ENCODE measurements around the gene GLS. TPM values are rescaled to one million over a fixed set of nuclear protein-coding genes. Genes with fewer than 3 reads are reported as not detected.
"Not testable (repeated sequence)": the region's sequence is repeated elsewhere in the genome, so short reads cannot be mapped to it uniquely, and the experiment has no call there.

Gene GLS
- total RNA-seq, 2 experiments from 2014 or later = 136 to 242 TPM

DNA sequence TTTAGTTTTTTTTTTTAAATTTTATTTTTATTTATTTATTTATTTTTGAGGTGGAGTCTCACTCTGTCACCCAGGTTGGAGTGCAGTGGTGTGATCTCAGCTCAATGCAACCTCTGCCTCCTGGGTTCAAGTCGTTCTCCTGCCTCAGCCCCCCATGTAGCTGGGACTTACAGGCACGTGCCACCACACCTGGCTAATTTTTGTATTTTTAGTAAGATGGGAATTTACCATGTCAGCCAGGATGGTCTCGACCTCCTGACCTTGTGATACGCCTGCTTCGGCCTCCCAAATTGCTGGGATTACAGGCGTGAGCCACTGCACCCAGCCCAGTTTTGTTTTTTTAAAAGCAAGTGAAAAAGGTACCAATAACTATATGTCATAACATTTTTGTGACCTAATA, 5.2 kb downstream of the GLS start:
- Mint-ChIP-seq H3K36me3 (ENCODE audit: low read depth) (peaks cover 56% of the 10 kb centered on the region), H3K27ac (peak overlapping the region; percentile 61), H3K4me1 (peaks cover 53% of the 10 kb centered on the region), H3K4me3 (peak overlapping the region; percentile 57)
- ATAC-seq; H3K9me3 Mint-ChIP-seq (ENCODE audit: low read depth); intact Hi-C loops (cut with DNase I, micrococcal nuclease); H3K27me3 Mint-ChIP-seq; DNase-seq: not testable (repeated sequence)
- POLR2A ChIA-PET = interaction anchor here (1.2 kb wide), 1 partner anchor 102 kb away, joined by 3 read pairs; no protein-coding TSS in a partner anchor
- CTCF ChIA-PET = interaction anchor here (0.6 to 3.3 kb wide), 6 partner anchors 10 to 102 kb away, joined by 3 to 15 read pairs (median 4); no protein-coding TSS in a partner anchor

DNA sequence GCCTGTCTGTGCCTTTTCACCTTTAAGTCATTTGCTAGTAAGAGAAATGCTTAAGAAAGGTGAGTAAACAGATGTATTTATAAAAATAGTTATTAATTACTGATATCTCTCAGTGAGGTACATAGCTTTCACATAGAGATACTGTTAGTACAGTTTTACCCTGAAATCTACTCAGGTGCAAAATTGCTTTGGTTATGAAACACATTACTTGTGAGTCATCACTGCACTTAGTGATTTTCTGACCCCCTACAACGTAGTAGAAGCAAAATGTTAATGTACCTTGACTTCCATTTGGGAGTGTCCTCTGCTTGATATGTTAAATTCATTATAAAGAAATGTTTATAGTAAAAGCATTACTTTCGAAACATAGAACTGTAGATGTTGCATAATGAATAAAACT, 6.5 kb downstream of the GLS start:
- H3K4me3 Mint-ChIP-seq = no peak overlapping the region
- intact Hi-C loops (cut with DNase I, micrococcal nuclease) = no loop called here
- ChIA-PET POLR2A (interaction anchor here (0.5 to 1.1 kb wide), 2 partner anchors 145 to 353 kb away, joined by 3 read pairs; no protein-coding TSS in a partner anchor), CTCF (interaction anchor here (0.8 to 3.3 kb wide), 9 partner anchors 9 to 107 kb away, joined by 3 to 15 read pairs (median 5); no protein-coding TSS in a partner anchor)
- DNase-seq (no peak), ATAC-seq (peak; percentile 67)
- H3K27ac Mint-ChIP-seq = no peak overlapping the region
- H3K4me1 Mint-ChIP-seq = peaks cover 64% of the 10 kb centered on the region
- H3K27me3 Mint-ChIP-seq = no peaks in the 10 kb centered on the region
- no peaks in the 10 kb centered on the region for H3K9me3 Mint-ChIP-seq (ENCODE audit: low read depth)
- H3K36me3 Mint-ChIP-seq (ENCODE audit: low read depth) = peaks cover 62% of the 10 kb centered on the region

GRCh38 chr2:190888449-190888848, 7.8 kb downstream of the GLS start:
- ATAC-seq = no peak

DNA sequence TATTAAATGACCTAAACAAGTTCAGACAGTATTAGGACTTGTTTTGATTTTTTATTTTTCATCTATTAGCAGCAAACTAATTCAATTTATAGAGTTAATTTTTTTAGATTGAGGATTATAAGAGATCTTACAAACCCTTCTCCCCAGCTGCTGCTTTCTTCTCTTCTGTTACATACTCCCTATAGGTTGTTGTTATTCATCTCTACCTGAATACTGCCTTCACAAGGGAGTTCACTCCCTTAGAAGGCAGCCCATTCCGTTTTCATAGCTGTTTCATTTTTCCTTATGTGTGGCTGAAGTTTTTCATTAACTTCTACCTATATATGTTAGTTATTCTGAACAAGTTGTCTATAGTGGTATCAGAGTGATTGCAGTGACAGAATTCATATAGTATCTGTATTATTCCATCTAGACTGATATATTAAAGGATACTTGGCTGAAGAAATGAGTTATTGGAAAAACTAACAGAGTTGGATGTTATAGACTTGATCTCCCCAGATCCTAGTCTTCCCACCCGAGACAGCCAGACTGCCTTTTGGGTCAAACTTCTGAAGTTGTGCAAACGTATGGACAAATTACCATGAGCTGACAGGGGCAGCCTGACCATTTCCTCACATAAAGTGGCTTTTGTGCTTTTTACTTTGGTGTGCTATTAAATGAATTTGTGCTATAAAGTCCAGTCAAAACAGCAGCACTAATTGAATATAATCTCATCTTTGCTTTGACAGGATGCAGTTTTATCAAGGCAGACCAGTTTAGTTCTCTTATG, 8.7 kb downstream of the GLS start:
- Mint-ChIP-seq H3K36me3 (ENCODE audit: low read depth) (peaks cover 47% of the 10 kb centered on the region), H3K9me3 (ENCODE audit: low read depth) (no peaks in the 10 kb centered on the region), H3K27me3 (no peaks in the 10 kb centered on the region), H3K4me3 (no peak overlapping the region), H3K4me1 (peaks cover 69% of the 10 kb centered on the region), H3K27ac (peak overlapping the region; percentile 70)
- ATAC-seq (no peak), DNase-seq (no peak)
- POLR2A ChIA-PET = no interaction called here
- CTCF ChIA-PET = interaction anchor here (0.6 to 1.3 kb wide), 6 partner anchors 25 to 143 kb away, joined by 3 to 5 read pairs (median 3); no protein-coding TSS in a partner anchor
- intact Hi-C loops (cut with DNase I, micrococcal nuclease) = no loop called here

More at GRCh38 chr2:190888449-190888848, 7.8 kb downstream of the GLS start:
- ChIA-PET POLR2A (no interaction called here), CTCF (interaction anchor here (0.6 to 1.3 kb wide), 6 partner anchors 8 to 120 kb away, joined by 3 to 5 read pairs (median 3); no protein-coding TSS in a partner anchor)
- no peaks in the 10 kb centered on the region for H3K9me3 Mint-ChIP-seq (ENCODE audit: low read depth)
- H3K36me3 Mint-ChIP-seq (ENCODE audit: low read depth) = peaks cover 55% of the 10 kb centered on the region
- no peak for DNase-seq
- H3K4me3 Mint-ChIP-seq = peak overlapping the region; percentile 7
- peak overlapping the region; percentile 32 for H3K27ac Mint-ChIP-seq
- intact Hi-C loops (cut with DNase I, micrococcal nuclease) = loop anchor here in 1 of 2 experiments (1.0 kb wide), 1 partner anchor 22 kb away; no protein-coding TSS in a partner anchor
- H3K27me3 Mint-ChIP-seq = no peaks in the 10 kb centered on the region
- H3K4me1 Mint-ChIP-seq = peaks cover 70% of the 10 kb centered on the region

DNA sequence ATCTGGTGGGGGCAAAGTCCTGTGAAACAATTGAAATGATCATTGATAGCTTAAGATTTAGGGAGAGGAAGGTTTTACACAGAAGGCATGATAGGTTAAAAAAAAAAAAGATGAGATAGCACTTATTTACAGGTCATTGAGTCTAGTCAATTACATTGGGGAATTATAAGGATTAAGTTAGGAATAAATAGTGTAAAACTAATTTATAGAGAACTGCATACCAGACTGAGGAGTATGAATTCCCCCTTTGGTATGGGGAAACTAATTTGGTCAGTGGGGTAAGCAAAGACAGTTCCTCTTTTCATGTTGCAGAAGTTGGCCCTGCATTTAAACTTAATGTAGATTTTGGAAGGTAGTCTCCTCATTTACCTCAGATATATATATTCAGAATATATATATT, 10.8 kb downstream of the GLS start:
- H3K27ac Mint-ChIP-seq = peak overlapping the region; percentile 39
- H3K36me3 Mint-ChIP-seq (ENCODE audit: low read depth) = peaks cover 47% of the 10 kb centered on the region
- CTCF ChIA-PET = interaction anchor here (0.6 to 1.2 kb wide), 3 partner anchors 8 to 12 kb away, joined by 3 to 5 read pairs (median 3); no protein-coding TSS in a partner anchor
- H3K27me3 Mint-ChIP-seq = no peaks in the 10 kb centered on the region
- H3K4me3 Mint-ChIP-seq = no peak overlapping the region
- no peak for ATAC-seq
- intact Hi-C loops (cut with DNase I, micrococcal nuclease) = no loop called here
- no peaks in the 10 kb centered on the region for H3K9me3 Mint-ChIP-seq (ENCODE audit: low read depth)
- peaks cover 63% of the 10 kb centered on the region for H3K4me1 Mint-ChIP-seq
- POLR2A ChIA-PET = no interaction called here
- DNase-seq = no peak

DNA sequence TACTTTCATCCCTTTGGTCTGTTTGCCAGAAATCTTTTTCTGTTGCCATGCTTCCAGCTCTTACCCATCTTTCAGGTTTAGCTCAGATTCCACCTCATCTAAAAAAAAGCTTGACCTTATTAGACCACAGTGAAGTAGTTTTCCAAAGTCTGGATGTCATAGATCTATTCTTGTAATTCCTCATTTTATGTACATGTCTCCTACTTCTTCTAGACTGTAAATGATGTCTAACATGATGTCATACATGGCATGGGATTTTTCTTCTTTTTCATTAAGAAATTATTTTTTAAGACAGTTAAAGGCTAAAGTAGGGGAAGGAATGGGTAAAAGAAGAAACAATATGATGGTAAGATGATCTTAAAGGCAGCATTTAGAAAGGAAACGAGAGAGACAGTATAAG, 11.3 kb downstream of the GLS start:
- H3K4me1 Mint-ChIP-seq = peaks cover 66% of the 10 kb centered on the region
- POLR2A ChIA-PET = interaction anchor here (1.0 kb wide), 1 partner anchor 10 kb away, joined by 3 read pairs; no protein-coding TSS in a partner anchor
- intact Hi-C loops (cut with DNase I, micrococcal nuclease) = no loop called here
- CTCF ChIA-PET = interaction anchor here (1.0 to 2.3 kb wide), 2 partner anchors 8 to 12 kb away, joined by 3 to 13 read pairs; no protein-coding TSS in a partner anchor
- DNase-seq (no peak), ATAC-seq (no peak)
- H3K27ac Mint-ChIP-seq = peak overlapping the region; percentile 72
- H3K27me3 Mint-ChIP-seq = no peaks in the 10 kb centered on the region
- H3K4me3 Mint-ChIP-seq = peak overlapping the region; percentile 4
- peaks cover 52% of the 10 kb centered on the region for H3K36me3 Mint-ChIP-seq (ENCODE audit: low read depth)
- H3K9me3 Mint-ChIP-seq (ENCODE audit: low read depth) = no peaks in the 10 kb centered on the region

DNA sequence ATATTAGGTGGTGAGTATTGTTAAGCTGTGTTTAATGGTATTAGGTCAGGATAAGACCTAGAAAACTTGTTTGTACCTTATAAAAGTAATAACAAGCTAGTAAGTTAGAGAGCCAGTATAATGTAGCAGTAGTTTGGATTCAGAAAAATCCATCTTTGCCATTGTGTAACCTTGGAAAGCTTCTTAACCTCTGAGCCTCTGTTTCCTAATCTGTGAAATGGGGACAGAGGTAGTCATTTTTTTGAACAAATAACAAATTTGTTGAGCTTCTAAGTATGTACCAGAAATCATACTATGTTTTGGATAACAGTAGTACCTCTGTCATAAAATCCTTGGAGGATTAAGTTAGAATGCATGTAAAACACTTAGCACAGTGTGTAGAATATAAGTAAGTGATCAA, 12.5 kb downstream of the GLS start:
- Mint-ChIP-seq H3K36me3 (ENCODE audit: low read depth) (peaks cover 50% of the 10 kb centered on the region), H3K4me3 (no peak overlapping the region), H3K27ac (peak overlapping the region; percentile 42), H3K27me3 (no peaks in the 10 kb centered on the region), H3K4me1 (peaks cover 57% of the 10 kb centered on the region), H3K9me3 (ENCODE audit: low read depth) (no peaks in the 10 kb centered on the region)
- intact Hi-C loops (cut with DNase I, micrococcal nuclease) = no loop called here
- ATAC-seq = no peak
- no peak for DNase-seq
- ChIA-PET POLR2A (interaction anchor here (0.6 to 1.2 kb wide), 2 partner anchors 11 to 18 kb away, joined by 3 to 4 read pairs; no protein-coding TSS in a partner anchor), CTCF (interaction anchor here (0.6 to 2.3 kb wide), 6 partner anchors 9 to 98 kb away, joined by 4 to 13 read pairs (median 4); no protein-coding TSS in a partner anchor)

DNA sequence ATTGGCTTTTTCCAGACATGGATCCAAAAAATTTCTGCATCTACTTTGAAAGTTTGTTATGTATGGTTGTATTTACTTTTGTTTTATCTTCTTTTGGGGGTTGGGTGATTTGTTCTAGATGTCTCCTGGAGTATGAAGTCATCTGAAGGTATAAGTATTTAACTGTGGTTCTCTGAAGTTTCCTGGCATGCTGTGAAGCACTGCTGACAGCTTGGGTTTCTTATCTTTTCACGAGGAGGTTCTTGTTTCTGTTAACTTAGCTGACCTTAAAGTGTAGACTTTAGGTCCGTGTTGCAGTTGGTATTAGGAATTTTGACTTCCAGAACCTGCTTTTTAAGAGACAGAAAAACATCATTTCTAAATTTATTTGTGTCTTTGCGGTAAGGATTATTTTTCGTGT, 15.9 kb downstream of the GLS start:
- H3K36me3 Mint-ChIP-seq (ENCODE audit: low read depth) = peaks cover 41% of the 10 kb centered on the region
- POLR2A ChIA-PET = no interaction called here
- CTCF ChIA-PET = interaction anchor here (0.5 to 0.9 kb wide), 3 partner anchors 8 to 1423 kb away, joined by 3 to 4 read pairs (median 3); no protein-coding TSS in a partner anchor

DNA sequence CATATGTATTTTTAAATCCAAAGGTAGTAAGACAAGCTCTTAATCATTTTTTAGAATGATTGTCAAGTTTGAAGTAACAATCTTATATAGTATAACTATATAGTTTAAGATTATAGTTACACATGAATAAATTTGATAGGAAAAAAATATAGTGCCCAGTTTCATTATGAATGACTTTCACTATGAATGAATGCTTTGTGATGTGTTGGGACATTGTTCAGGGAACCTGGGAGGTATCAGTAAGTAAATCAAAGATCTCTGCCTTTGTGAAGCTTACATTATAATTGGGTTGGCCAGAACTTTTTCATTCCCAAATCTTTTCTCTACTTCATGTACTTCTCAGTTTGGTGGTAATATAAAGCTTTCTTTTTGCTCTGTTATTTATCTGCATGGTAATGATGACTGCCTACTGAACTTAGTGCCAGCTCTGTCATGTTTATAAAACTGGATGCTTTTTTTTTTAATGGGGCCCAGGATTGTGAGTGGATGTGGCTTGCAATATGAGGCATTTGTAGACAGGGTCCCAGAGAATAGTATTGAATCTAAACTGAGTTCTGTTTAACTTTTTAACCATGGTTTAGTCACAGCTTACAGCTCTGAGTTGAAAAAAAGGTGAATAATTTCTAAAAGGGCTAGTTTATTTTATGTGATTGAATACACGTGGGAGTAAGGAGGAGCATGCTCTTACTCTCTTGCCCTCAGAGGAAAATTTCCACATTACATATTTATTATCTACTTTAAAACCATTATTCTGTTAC, 23.3 kb downstream of the GLS start:
- intact Hi-C loops (cut with DNase I, micrococcal nuclease) = loop anchor here (1.0 to 2.0 kb wide), 3 partner anchors 7 to 21 kb away; no protein-coding TSS in a partner anchor
- ATAC-seq (peak; percentile 79), DNase-seq (no peak)
- POLR2A ChIA-PET = interaction anchor here (0.8 to 1.4 kb wide), 4 partner anchors 23 to 225 kb away, joined by 3 to 10 read pairs (median 4); partner anchors contain the start of gene GLS
- Mint-ChIP-seq H3K27me3 (no peaks in the 10 kb centered on the region), H3K4me3 (no peak overlapping the region), H3K9me3 (ENCODE audit: low read depth) (no peaks in the 10 kb centered on the region), H3K36me3 (ENCODE audit: low read depth) (peaks cover 47% of the 10 kb centered on the region), H3K4me1 (peaks cover 30% of the 10 kb centered on the region), H3K27ac (peak overlapping the region; percentile 55)
- CTCF ChIA-PET = interaction anchor here (0.6 to 1.8 kb wide), 6 partner anchors 8 to 583 kb away, joined by 3 to 4 read pairs (median 4); no protein-coding TSS in a partner anchor

More for the DNA sequence above, 15.9 kb downstream of the GLS start:
- DNase-seq (no peak), ATAC-seq (no peak)
- intact Hi-C loops (cut with DNase I, micrococcal nuclease) = loop anchor here in 1 of 2 experiments (5.0 kb wide), 1 partner anchor 106 kb away; no protein-coding TSS in a partner anchor
- no peaks in the 10 kb centered on the region for H3K9me3 Mint-ChIP-seq (ENCODE audit: low read depth)
- no peak overlapping the region for H3K4me3 Mint-ChIP-seq
- peak overlapping the region; percentile 56 for H3K27ac Mint-ChIP-seq
- no peaks in the 10 kb centered on the region for H3K27me3 Mint-ChIP-seq
- H3K4me1 Mint-ChIP-seq = peaks cover 29% of the 10 kb centered on the region

GRCh38 chr2:190904640-190905261, 24.1 kb downstream of the GLS start:
- no peak overlapping the region for H3K4me3 Mint-ChIP-seq
- DNase-seq (no peak), ATAC-seq (no peak)
- POLR2A ChIA-PET = interaction anchor here (1.4 kb wide), 1 partner anchor 24 kb away, joined by 10 read pairs; the partner anchor contains the start of gene GLS
- H3K27me3 Mint-ChIP-seq = no peaks in the 10 kb centered on the region
- no peak overlapping the region for H3K27ac Mint-ChIP-seq
- H3K4me1 Mint-ChIP-seq = peaks cover 33% of the 10 kb centered on the region
- peaks cover 49% of the 10 kb centered on the region for H3K36me3 Mint-ChIP-seq (ENCODE audit: low read depth)
- H3K9me3 Mint-ChIP-seq (ENCODE audit: low read depth) = no peaks in the 10 kb centered on the region
- CTCF ChIA-PET = interaction anchor here (0.6 kb wide), 1 partner anchor 583 kb away, joined by 3 read pairs; no protein-coding TSS in a partner anchor
- intact Hi-C loops (cut with DNase I, micrococcal nuclease) = no loop called here

Data from activated CD4-positive, alpha-beta T cell treated with anti-CD3 and anti-CD28 coated beads for 36 hours (primary cell).